PC-9 (cell line): ENCODE measurements around the gene COG5. TPM values are rescaled to one million over a fixed set of nuclear protein-coding genes. Genes with fewer than 3 reads are reported as not detected.

Experiments used
- BruUV-seq: library from RNA; stranded (reverse); fragments of 400-500 nt; replicated peaks from 2 replicates; lab custom pipeline; 2021; lab: Mats Ljungman, UMichigan
- CTCF ChIA-PET: fragments of 300-600 bp; sonication (Branson Sonifier 250); formaldehyde crosslinking; loops from one replicate; lab custom pipeline; 2022; ENCODE audit warnings: antibody characterized with exemption; lab: Charles Lee
- POLR2A ChIA-PET: fragments of 300-600 bp; sonication (Branson Sonifier 250); formaldehyde crosslinking; loops from one replicate; lab custom pipeline; 2022; ENCODE audit warnings: antibody characterized with exemption; ENCODE audit not compliant: unreplicated experiment; lab: Charles Lee
- DNase-seq, 2 experiments: peaks; one replicate each; pipeline versions ENCODE4 v3.0.0 to v3.0.0-alpha.2; 2015 to 2022; ENCODE audit warnings: mixed read lengths in 1 of 2
- H2AFZ ChIP-seq: fragments of 200-600 bp; sonication (generic); 2 replicates; pipeline ENCODE4 v1.8.1; 2017; ENCODE audit warnings: antibody characterized with exemption
- H3F3A ChIP-seq: fragments of 200-600 bp; sonication (generic); 2 replicates; pipeline ENCODE4 v1.8.1; 2017; ENCODE audit warnings: antibody characterized with exemption, mild to moderate bottlenecking, low read depth; ENCODE audit not compliant: insufficient read depth
- H3K27ac ChIP-seq: fragments of 200-600 bp; sonication (generic); 2 replicates; pipeline ENCODE4 v1.6.1; 2016; ENCODE audit warnings: mixed run types
- H3K27me3 ChIP-seq: fragments of 200-600 bp; sonication (generic); 2 replicates; pipeline ENCODE4 v1.6.1; 2016; ENCODE audit warnings: low read depth, mixed run types; ENCODE audit not compliant: insufficient read depth
- H3K36me3 ChIP-seq: fragments of 200-600 bp; sonication (generic); 2 replicates; pipeline ENCODE4 v1.6.1; 2016; ENCODE audit warnings: low read depth, mixed run types
- H3K4me1 ChIP-seq: fragments of 200-600 bp; sonication (generic); replicated peaks from 2 replicates; pipeline ENCODE4 v1.6.1; 2016; ENCODE audit warnings: mixed run types; ENCODE audit not compliant: insufficient read depth
- H3K4me2 ChIP-seq: fragments of 200-600 bp; sonication (generic); 2 replicates; pipeline ENCODE4 v1.6.1; 2017; ENCODE audit warnings: mixed run types
- H3K4me3 ChIP-seq: fragments of 200-600 bp; sonication (generic); 2 replicates; pipeline ENCODE4 v1.6.1; 2016; ENCODE audit warnings: mixed run types
- H3K79me2 ChIP-seq: fragments of 200-600 bp; sonication (generic); 2 replicates; pipeline ENCODE4 v1.6.1; 2017; ENCODE audit warnings: low read depth, mixed run types
- H3K9me2 ChIP-seq: fragments of 200-600 bp; sonication (generic); 2 replicates; pipeline ENCODE4 v1.8.1; 2017; ENCODE audit warnings: mild to moderate bottlenecking; ENCODE audit not compliant: insufficient read depth
- H3K9me3 ChIP-seq: fragments of 200-600 bp; sonication (generic); 2 replicates; pipeline ENCODE4 v1.8.1; 2016; ENCODE audit warnings: low read depth; ENCODE audit not compliant: insufficient read depth
- H4K20me1 ChIP-seq: fragments of 200-600 bp; sonication (generic); 2 replicates; pipeline ENCODE4 v1.8.1; 2017; ENCODE audit not compliant: insufficient read depth
- EZH2 ChIP-seq: fragments of 200-600 bp; sonication (generic); IDR thresholded peaks from 2 replicates; pipeline ENCODE4 v1.8.0; 2017; ENCODE audit warnings: antibody characterized with exemption, low read depth
- intact Hi-C: fragments of 100-400 bp; cut with micrococcal nuclease; formaldehyde crosslinking; loops from one replicate; pipeline ENCODE4 v1.10.0; 2022; ENCODE audit not compliant: unreplicated experiment
- total RNA-seq: library from RNA; stranded (reverse); gene quantifications from 2 replicates; pipeline ENCODE4 v1.2.3, GENCODE V29; 2021
- TF ChIP-seq, protein P1 (sequence below): fragments of 200-600 bp; sonication (generic); conservative IDR thresholded peaks from 2 replicates; pipeline ENCODE4 v1.6.1; 2017; ENCODE audit warnings: mixed run types, antibody characterized with exemption, mild to moderate bottlenecking, moderate library complexity

Gene COG5
- total RNA-seq, 1 experiment from 2014 or later = 43.5 TPM

DNA sequence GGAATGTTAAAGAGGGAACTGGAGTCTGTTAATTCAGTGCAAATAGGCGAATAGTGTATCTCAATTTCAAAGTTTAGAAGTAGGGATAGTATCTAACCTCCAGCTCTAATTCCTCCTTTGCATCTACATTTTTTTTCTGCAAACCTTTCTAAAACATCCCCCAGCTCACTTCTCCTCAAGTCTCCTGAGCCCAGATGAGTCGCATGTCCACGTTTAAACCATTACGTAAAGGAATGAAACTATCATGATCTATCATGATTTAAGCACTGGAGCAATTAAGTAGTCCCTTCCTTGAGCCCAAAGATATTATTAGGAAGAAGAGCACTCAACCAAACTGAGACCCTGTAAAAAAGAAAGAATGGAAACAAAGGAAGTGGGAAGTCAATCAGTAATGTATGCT is 64.0 kb downstream of the COG5 start:
- no peaks in the 10 kb centered on the region for H3K36me3 ChIP-seq
- BruUV-seq = no TSS peak
- peaks cover 28% of the 10 kb centered on the region; the same call in 1 of the 2 replicates for H3K79me2 ChIP-seq
- TF ChIP-seq, protein P1, sequence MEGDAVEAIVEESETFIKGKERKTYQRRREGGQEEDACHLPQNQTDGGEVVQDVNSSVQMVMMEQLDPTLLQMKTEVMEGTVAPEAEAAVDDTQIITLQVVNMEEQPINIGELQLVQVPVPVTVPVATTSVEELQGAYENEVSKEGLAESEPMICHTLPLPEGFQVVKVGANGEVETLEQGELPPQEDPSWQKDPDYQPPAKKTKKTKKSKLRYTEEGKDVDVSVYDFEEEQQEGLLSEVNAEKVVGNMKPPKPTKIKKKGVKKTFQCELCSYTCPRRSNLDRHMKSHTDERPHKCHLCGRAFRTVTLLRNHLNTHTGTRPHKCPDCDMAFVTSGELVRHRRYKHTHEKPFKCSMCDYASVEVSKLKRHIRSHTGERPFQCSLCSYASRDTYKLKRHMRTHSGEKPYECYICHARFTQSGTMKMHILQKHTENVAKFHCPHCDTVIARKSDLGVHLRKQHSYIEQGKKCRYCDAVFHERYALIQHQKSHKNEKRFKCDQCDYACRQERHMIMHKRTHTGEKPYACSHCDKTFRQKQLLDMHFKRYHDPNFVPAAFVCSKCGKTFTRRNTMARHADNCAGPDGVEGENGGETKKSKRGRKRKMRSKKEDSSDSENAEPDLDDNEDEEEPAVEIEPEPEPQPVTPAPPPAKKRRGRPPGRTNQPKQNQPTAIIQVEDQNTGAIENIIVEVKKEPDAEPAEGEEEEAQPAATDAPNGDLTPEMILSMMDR = no peak
- TF ChIP-seq EZH2 = no peak
- H3K9me2 ChIP-seq = 0 out of 2 replicates have a peak, but pooled peaks cover 5% of the 10 kb centered on the region
- ChIA-PET CTCF (interaction anchor here (0.7 kb wide), 1 partner anchor 350 kb away, joined by 3 read pairs; no protein-coding TSS in a partner anchor), POLR2A (no interaction called here)
- H3F3A ChIP-seq = peaks cover 1% of the 10 kb centered on the region; the same call in 1 of the 2 replicates
- H3K27me3 ChIP-seq = no peaks in the 10 kb centered on the region
- no peaks in the 10 kb centered on the region for H3K9me3 ChIP-seq
- no peaks in the 10 kb centered on the region for H4K20me1 ChIP-seq
- intact Hi-C loops = no loop called here
- H2AFZ ChIP-seq = no peak overlapping the region
- no peak overlapping the region for H3K27ac ChIP-seq
- H3K4me2 ChIP-seq = no peak overlapping the region
- DNase-seq = no peak
- no peak overlapping the region for H3K4me3 ChIP-seq
- peaks cover 15% of the 10 kb centered on the region for H3K4me1 ChIP-seq

- no peak overlapping the region for H3K4me2 ChIP-seq
- ChIA-PET POLR2A (no interaction called here), CTCF (interaction anchor here (0.5 kb wide), 1 partner anchor 1657 kb away, joined by 6 read pairs; no protein-coding TSS in a partner anchor)
- H4K20me1 ChIP-seq = 0 out of 2 replicates have a peak, but pooled peaks cover 3% of the 10 kb centered on the region
- intact Hi-C loops = no loop called here
- TF ChIP-seq EZH2 = no peak
- TF ChIP-seq, protein P1 = no peak
- peaks cover 18% of the 10 kb centered on the region for H3K4me1 ChIP-seq
- no peaks in the 10 kb centered on the region for H3K9me3 ChIP-seq
- H3K36me3 ChIP-seq = no peaks in the 10 kb centered on the region
- DNase-seq = no peak
- no peaks in the 10 kb centered on the region for H3K27me3 ChIP-seq
- no peak overlapping the region for H3K27ac ChIP-seq
- no peak overlapping the region for H2AFZ ChIP-seq
- no peaks in the 10 kb centered on the region; the same call in 1 of the 2 replicates for H3F3A ChIP-seq
- no peak overlapping the region for H3K4me3 ChIP-seq
- peaks cover 30% of the 10 kb centered on the region for H3K79me2 ChIP-seq
- no TSS peak for BruUV-seq
- H3K9me2 ChIP-seq = 0 out of 2 replicates have a peak, but pooled peaks cover 5% of the 10 kb centered on the region
These were observed 68.2 kb downstream of the COG5 start for GRCh38 chr7:107495516-107495915.

GRCh38 chr7:107494884-107495283 is 68.8 kb downstream of the COG5 start:
- BruUV-seq = no TSS peak
- Histone ChIP-seq H3K4me1 (peaks cover 18% of the 10 kb centered on the region), H3K9me2 (0 out of 2 replicates have a peak, but pooled peaks cover 5% of the 10 kb centered on the region), H2AFZ (no peak overlapping the region), H3K79me2 (peaks cover 30% of the 10 kb centered on the region), H4K20me1 (0 out of 2 replicates have a peak, but pooled peaks cover 3% of the 10 kb centered on the region), H3K27me3 (no peaks in the 10 kb centered on the region), H3K36me3 (no peaks in the 10 kb centered on the region), H3K4me2 (peak overlapping the region; percentile 47), H3F3A (no peaks in the 10 kb centered on the region; the same call in 1 of the 2 replicates), H3K4me3 (no peak overlapping the region), H3K27ac (peak overlapping the region; percentile 26; the same call in 1 of the 2 replicates), H3K9me3 (no peaks in the 10 kb centered on the region)
- ChIA-PET POLR2A (interaction anchor here (0.6 kb wide), 1 partner anchor 202 kb away, joined by 6 read pairs; no protein-coding TSS in a partner anchor), CTCF (interaction anchor here (0.5 kb wide), 1 partner anchor 1657 kb away, joined by 6 read pairs; no protein-coding TSS in a partner anchor)
- intact Hi-C loops = no loop called here
- TF ChIP-seq, protein P1 = no peak
- no peak for TF ChIP-seq EZH2
- DNase-seq = no peak
